ENCODE data around the gene SUPT3H.
"Not testable (repeated sequence)": the region's sequence is repeated elsewhere in the genome, so short reads cannot be mapped to it uniquely, and the experiment has no call there.

SUPT3H gene

DNA sequence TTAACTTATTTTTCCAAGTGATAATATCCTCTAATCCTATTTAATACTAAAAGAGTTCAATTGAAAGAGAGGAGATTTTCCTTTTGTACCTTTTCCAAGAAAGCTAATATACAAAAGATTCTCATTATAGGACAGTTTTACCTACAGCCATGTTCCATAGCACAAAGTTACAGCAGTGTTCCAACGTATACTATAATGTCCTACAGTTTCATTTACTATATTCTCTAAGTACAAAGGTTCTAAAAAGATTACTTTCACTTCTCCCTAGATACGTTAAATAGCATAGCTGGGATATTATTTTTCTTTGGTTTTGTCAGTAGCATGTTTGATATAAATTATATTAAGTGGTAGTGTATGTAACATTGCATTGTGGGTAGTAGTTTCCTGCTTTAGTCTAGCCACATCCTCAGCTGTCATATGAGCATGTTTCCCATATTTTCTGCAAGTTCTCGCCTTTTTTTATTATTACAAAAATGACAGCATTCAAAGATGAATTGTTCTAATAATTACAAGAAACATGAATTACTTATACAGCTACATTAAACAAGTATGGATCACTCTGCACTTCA lies 54.0 kb downstream of the SUPT3H start:
- no peak for DNase-seq (ENCODE audit: low read depth)

DNA sequence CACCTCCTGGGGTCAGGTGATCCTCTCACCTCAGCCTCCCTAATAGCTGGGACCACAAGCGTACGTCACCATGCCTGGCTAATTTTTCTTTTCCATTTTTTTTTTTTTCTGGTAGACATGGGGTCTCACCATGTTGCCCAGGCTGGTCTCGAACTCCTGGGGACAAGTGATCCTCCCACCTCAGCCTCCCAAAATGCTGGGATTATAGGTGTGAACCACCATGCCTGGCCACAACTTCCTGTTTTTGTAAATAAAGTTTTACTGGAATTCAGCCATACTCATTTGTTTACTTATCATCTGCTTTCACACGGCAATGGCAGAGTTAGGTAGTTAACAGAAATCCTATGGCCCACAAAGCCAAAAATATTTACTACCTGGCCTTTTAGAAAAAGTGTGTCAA lies 57.4 kb downstream of the SUPT3H start:
- no peak for DNase-seq (ENCODE audit: low read depth)

DNA sequence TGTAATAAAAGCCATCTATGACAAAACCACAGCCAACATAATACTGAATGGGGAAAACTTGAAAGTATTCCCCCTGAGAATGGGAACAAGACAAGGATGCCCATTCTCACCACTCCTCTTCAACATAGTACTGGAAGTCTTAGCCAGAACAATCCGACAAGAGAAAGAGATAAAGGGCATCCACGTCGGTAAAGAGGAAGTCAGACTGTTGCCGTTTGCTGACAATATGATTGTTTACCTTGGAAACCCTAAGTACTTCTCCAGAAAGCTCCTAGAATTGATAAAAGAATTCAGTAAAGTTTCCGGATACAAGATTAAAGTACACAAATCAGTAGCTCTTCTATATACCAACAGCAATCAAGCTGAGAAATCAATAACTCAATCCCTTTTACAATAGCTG lies 63.6 kb downstream of the SUPT3H start:
- no peak for DNase-seq (ENCODE audit: low read depth)

DNA sequence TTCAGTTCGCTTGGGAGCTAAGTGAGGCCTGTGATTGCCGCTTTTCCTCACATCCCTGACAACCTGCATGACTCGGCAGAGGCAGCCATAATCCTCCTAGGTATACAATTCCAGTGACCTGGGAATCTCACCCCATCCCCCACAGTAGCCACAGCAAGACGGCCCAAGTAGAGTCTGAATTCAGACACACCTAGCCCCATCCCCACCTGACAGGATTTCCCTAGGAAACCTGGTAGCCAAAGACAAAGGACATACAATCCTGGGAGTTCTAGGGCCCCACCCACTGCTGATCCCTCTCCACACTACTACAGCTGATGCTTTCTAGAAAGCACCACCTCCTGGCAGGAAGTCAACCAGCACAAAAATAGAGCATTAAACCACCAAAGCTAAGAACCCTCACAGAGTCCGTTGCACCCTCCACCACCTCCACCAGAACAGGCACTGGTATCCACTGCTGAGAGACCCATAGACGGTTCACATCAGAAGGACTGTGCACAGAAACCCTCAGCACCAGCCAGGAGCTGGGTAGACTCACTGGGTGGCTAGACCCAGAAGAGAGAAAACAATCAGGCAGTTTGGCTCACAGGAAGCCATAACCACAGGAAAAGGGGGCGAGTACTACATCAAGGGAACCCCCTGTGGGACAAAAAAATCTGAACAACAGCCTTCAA lies 67.5 kb downstream of the SUPT3H start:
- DNase-seq (ENCODE audit: low read depth), result no peak

DNA sequence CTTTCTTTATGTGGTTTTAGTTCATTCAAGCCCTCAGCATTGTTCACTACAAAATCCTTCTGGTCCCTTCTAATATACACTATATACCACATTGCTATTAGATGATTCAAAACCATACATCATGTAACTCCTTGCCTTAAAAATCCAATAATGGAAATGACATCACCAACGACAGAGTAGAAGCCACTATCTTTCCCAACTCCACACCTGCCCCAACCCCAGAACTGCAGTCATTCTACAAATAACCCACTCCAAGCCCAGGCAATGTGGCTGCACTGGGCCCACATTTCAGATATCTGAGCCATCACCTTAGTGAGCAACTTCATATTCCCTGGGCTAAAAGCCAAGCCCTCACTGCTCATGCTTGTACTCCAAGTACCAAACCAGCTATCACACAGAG lies 72.2 kb downstream of the SUPT3H start:
- DNase-seq (ENCODE audit: low read depth), result no peak

DNA sequence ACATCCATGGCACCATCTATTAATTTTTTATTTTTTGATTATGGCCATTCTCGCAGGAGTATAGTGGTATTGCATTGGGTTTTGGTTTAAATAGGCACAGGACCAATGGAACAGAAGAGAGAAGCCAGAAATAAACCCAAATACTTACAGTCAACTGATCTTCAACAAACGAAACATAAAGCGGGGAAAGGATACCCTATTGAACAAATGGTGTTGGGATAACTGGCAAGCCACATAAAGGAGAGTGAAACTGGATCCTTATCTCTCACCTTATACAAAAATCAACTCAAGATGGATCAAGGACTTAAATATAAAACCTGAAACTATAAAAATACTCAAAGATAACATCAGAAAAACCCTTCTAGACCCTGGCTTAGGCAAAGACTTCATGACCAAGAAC lies 74.9 kb downstream of the SUPT3H start:
- no peak for DNase-seq (ENCODE audit: low read depth)

DNA sequence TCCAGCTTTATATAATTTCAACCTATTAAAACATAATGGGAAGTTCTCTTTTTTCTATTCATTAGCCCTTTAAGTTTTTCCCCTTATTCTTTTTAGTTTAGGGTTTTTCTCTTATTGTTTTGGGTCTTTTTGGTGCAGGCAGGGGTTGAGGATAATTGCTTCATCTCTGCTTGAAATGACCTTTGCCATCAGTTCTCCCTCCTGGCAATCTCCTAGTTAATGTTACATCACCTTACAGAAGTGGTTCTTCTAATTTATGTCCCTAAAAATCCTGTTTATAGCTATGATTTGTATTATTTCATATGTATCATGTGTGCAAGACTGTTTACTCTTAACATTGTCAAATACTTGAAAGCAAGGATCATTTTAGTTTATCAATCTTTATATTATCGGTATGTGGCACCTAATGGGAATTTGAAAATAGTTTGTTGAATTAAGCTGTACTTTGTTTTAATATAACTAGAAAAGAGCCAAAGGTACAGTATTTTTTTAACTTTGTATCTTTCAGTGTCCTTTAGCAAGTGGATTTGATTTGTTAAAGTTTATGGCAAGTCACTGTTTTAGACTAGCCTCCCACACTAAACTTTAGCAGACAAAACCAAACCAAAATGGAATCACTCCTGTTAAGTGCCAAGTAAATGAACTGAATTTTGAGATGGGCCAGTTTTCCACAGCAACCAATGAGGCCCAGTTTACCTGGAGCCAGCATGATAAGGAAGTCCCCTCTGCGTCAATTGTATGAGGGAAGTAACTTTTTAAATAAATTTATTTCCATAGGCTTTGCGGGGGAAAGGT lies 76.2 kb downstream of the SUPT3H start:
- DNase-seq (ENCODE audit: low read depth), result no peak

DNA sequence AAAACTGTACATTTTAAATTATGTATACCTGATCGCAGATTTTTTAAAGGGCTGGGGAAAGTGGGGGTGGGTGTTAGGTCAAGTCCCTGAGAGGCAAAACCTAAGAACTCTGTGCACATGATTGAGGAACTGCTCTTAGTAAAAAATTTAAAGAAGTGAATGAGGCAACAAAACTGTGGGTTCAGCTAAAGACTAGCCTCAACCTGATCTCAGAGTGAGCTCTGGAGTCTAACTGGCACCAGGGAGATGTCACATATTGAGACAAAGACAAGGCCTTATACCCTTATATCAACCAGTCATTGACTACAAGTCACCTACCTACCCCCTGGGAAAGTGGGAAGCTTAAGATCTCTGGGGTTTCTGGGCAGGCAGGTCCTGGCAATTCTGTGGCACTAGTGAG lies 77.0 kb downstream of the SUPT3H start:
- no peak for DNase-seq (ENCODE audit: low read depth)

DNA sequence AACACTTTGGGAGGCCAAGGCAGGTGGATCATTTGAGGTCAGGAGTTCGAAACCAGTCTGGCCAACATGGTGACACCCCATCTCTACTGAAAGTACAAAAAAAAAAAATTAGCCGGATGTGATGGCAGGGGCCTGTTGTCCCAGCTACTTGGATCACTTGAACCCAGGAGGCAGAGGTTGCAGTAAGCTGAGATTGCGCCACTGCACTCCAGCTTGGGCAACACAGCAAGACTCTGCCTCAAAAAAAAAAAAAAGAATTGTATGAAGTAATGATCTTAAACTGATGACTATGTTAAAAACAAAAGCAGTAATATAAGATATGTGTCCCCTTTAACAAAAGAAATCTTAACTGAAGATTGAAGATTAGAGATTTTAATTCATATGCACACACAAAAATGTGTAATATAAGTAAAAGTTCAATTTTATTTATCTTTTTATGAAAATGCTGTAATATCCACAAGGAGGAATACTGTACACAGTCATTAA lies 78.6 kb downstream of the SUPT3H start:
- DNase-seq (ENCODE audit: low read depth), result no peak

DNA sequence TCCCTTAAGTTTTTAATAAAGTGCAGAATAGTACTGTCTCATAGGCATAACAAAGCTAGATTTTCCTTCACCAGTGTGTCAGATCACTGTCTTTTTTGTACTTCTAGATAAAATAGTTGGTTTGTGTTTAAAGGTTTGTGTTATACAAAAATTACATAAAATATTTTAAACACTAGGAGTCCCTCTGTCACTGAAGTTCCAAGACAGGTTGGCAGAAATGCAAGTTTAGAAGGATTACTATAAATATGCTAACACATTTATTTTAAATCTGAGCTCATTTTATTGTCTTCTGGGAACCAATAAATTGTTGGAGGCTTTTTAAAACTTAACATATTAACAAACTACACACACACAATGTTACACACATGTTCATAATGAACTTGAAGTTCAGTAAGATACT lies 80.4 kb downstream of the SUPT3H start:
- DNase-seq (ENCODE audit: low read depth), result no peak

DNA sequence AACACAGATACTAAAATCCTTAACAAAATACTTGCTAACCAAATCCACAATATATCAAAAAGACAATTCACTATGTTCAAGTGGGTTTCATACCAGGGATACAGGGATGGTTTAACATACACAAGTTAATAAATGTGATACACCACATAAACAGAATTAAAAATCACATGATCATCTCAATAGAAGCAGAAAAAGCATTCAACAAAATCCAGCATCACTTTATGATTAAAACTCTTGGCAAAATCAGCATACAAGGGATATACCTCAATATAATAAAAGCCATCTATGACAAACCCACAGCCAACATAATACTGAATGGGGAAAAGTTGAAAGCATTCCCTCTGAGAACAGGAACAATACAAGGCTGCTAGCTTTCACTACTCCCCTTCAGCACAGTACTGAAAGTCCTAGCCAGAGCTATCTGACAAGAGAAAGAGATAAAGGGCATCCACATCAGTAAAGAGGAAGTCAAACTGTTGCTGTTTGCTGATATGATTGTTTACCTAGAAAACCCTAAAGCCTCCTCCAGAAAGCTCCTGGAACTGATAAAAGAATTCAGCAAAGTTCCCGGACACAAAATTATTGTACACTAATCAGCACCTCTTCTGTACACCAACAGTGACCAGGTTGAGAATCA lies 83.6 kb downstream of the SUPT3H start:
- DNase-seq (ENCODE audit: low read depth), result not testable (repeated sequence)

DNA sequence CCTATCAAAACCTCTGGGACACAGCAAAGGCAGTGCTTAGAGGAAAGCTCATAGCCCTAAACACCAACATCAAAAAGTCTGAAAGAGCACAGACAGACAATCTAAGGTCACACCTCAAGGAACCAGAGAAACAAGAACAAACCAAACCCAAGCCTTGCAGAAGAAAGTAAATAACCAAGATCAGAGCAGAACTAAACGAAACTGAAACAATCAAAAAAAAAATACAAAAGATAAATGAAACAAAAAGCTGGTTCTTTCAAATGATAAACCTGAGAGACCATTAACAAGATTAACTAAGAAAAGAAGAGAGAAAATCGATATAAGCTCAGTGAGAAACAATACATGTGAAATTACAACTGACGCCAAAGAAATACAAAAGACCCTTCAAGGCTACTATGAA lies 84.4 kb downstream of the SUPT3H start:
- DNase-seq (ENCODE audit: low read depth), result no peak

DNA sequence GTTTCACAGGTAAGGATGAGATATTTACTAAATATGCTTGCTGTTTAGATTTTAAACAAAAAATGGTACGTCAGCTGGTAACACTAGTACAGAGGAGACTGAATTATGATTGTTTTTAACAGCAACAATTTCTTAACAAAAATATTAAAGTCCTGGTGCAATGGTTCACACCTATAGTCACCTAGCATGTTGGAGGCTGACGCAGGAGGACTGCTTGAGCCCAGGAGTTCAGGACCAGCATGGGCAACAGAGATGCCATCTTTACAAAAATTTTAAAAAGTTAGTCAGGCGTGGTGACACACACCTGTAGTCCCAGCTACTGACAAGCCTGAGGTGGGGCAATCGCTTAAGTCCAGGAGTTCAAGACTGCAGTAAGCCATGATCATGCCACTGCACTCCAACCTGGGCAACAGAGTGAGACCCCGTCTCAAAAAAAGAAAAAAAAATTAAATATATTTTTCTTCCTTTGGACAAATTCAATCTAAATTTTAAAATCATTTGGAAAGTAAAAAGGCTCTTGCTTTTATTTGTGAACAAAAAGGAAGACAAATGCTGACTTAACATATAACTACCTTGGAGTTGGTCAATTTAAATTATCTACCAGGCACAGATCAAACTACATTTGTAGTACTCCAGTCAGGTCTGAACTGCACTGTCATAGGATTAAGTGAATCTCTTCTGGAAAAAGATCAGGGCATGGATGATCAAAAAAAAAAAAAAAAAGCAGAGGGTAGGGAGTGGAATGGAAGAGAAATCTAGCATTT lies 87.8 kb downstream of the SUPT3H start:
- no peak for DNase-seq (ENCODE audit: low read depth)

DNA sequence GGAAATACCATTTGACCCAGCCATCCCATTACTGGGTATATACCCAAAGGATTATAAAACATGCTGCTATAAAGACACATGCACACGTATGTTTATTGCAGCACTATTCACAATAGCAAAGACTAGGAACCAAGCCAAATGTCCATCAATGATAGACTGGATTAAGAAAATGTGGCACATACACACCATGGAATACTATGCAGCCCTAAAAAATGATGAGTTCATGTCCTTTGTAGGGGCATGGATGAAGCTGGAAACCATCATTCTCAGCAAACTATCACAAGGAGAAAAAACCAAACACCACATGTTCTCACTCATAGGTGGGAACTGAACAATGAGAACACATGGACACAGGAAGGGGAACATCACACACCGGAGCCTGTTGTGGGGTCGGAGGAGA lies 91.0 kb downstream of the SUPT3H start:
- not testable (repeated sequence) for DNase-seq (ENCODE audit: low read depth)

DNA sequence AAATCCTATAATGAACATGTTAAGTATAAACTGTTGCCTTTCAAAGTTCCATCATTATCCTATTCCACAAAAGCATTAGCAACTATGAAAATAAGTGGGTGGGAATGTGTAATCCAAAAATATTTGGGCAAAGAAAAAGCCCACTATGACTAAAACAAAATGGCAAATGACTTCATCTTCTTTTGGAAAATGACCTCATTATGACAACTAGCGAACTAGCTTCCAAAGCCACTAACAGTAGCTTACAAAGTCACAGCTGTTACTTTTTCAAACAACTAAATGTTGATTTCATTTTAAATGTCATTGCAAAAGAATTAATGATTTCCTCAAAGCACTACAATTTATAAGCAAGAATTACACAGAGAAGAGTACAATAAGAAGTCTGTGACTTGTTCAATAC lies 99.4 kb downstream of the SUPT3H start:
- no peak for DNase-seq (ENCODE audit: low read depth)

DNA sequence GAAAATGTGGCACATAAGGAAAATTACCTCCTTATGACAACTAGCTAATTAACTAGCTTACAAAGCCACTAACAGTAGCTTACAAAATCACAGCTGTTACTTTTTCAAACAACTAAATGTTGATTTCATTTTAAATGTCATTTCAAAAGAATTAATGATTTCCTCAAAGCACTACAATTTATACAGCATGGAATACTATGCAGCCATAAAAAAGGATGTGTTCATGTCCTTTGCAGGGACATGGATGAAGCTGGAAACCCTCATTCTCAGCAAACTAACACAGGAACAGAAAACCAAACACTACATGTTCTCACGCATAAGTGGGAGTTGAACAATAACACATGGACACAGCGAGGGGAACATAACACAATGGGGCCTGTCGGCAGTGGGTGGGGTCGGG lies 100.0 kb downstream of the SUPT3H start:
- not testable (repeated sequence) for DNase-seq (ENCODE audit: low read depth)

DNA sequence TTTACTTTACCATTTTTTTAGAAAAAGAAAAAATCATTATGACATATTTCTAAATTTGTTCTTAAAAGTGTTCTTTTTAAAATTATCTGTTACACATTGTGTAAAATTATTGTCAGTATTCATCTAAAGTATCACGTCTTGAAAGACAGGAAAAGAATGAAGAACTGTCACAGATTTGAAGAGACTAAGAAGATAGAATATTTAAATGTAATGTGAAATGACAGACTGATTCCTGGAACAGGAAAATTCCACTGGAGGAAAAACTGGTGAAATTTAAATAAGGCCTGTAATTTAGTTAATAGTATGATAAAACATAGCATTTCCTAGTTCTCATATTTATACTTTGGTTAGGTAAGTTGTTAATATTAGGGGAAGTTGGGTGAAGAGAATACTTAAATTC lies 102.4 kb downstream of the SUPT3H start:
- DNase-seq (ENCODE audit: low read depth), result no peak

DNA sequence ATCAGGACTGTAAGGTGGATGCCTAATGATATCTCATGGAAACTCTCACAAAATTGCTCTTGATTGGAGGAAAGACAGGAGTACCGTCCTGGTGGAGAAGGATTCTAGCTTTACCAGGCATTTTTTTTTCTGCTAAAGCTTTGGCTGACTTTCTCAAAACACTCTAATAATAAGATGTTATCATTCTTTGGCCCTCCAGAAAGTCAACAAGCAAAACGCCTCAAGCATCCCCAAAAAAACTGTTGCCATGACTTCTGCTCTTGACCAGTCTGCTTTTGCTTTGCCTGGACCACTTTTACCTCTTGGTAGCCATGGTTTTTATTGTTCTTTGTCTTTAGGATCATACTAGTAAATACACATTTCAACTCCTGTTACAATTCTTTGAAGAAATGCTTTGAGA lies 105.1 kb downstream of the SUPT3H start:
- DNase-seq (ENCODE audit: low read depth), result no peak

DNA sequence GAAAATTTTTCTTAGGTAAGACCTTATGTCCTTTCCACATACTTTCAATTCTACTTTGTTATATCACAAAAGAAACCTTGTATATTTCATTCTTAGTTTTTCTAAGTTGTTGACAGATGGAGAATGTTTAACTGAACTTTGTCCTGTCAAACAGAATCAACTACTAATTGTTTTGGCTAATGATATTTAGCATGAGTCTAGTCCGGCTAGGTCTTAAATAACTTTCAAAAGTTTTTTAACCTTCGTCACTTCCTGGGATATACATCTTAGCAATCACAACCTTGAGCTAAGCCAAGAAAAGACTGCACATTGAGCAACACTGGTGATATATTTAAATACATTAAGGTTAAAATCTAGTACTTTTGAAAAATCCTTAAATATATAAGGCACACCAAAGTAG lies 112.5 kb downstream of the SUPT3H start:
- DNase-seq (ENCODE audit: low read depth), result no peak

DNA sequence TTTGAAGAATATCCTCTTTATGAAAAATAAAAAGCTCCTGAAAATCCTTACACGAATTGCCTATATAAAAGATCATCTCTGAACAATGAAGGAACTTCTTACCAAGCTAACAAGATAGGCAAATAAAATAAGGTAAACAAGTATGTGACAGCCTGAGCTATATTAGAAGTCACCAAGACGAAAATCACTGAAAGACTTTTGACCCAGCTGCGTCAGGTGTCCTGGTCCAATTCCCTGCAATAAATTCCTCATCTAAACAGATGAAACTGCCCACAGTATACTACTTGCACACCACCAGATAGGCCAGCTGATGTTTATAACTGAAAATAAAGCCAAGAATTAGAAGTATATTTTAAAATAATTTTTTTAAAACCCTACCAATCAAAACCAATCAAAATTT lies 117.0 kb downstream of the SUPT3H start:
- no peak for DNase-seq (ENCODE audit: low read depth)

DNA sequence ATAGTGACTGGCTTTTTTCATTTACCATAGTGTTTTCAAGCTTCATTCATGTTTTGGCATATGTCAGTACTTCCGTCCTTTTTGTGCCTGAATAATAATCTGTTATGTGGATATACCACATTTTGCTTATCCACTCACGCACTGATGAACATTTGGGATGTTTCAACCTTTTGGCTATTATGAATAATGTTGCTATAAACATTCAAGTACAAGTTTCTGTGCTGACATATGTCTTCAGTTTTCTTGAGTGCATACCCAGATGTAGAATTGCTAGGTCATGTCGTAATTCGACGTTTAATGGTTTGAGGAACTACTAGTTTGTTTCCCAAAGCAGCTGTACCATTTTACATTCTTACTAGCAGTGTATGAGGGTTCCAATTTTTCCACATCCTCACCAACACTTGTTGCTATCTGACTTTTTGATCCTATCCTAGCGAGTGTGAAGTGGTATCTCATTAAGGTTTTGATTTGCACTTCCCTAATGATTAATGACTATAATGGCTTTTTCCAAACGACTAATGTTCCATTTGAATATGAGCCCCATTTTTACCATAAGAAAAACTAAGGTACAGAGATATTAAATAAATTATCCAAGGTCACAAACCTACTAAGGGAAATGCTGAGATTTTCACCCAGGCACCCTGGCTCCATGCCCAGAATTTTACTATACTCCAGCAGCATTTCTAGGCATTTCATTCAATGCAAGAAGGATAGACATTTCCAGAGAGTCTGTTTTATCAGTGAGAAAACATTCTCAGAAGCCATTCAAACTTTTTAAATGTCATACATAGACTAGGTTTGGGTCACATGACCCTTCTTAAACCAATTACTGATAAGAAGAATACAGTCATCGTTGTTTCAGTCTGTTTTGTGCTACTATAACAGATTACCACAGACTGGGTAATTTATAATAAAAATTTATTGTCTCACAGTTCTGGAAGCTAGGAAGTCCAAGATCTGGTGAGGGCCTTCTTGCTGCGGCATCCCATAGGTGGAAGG lies 120.7 kb downstream of the SUPT3H start:
- DNase-seq (ENCODE audit: low read depth), result no peak

All from activated T-cell treated with anti-CD3 and anti-CD28 coated beads for 24 hours (primary cell).